CD4-positive, alpha-beta T cell treated with Interleukin-15 for 1 hour (primary cell): Measurements from ENCODE around the gene ARL10.

ENCODE experiments used
- DNase-seq: peaks from one replicate; pipeline ENCODE4 v3.0.0-alpha.2; 2020

ARL10 gene

GRCh38 chr5:176413255-176413565 is 47.9 kb downstream of the ARL10 start:
- DNase-seq, result no peak

- DNase-seq, result no peak
These were observed 48.5 kb downstream of the ARL10 start for GRCh38 chr5:176413709-176414191.

- no peak for DNase-seq
These were observed 49.4 kb downstream of the ARL10 start for GRCh38 chr5:176414704-176415103.

- DNase-seq, result no peak
These were observed 50.1 kb downstream of the ARL10 start for GRCh38 chr5:176415240-176415951.

- DNase-seq, result peak; percentile 91
These were observed 51.0 kb downstream of the ARL10 start, which contains the start of gene CLTB for GRCh38 chr5:176415952-176416924. Gene CLTB, minus strand, starts transcription at chr5:176416539. Its CDS starts 176 bp downstream, at chr5:176416363.

- no peak for DNase-seq
These were observed 51.7 kb downstream of the ARL10 start for GRCh38 chr5:176416965-176417364.

- no peak for DNase-seq
These were observed 53.0 kb downstream of the ARL10 start for GRCh38 chr5:176418251-176418650.

- DNase-seq, result no peak
These were observed 54.8 kb downstream of the ARL10 start for GRCh38 chr5:176420086-176420485.

GRCh38 chr5:176420972-176421544 is 55.8 kb downstream of the ARL10 start:
- no peak for DNase-seq

- no peak for DNase-seq
These were observed 58.9 kb downstream of the ARL10 start for GRCh38 chr5:176424181-176424580.

- no peak for DNase-seq
These were observed 59.9 kb downstream of the ARL10 start for GRCh38 chr5:176425138-176425537.

GRCh38 chr5:176425791-176426190 is 60.5 kb downstream of the ARL10 start:
- DNase-seq, result no peak

- no peak for DNase-seq
These were observed 61.6 kb downstream of the ARL10 start for GRCh38 chr5:176426876-176427275.

GRCh38 chr5:176427971-176428370 is 62.7 kb downstream of the ARL10 start:
- DNase-seq, result no peak

GRCh38 chr5:176429972-176430371 is 64.7 kb downstream of the ARL10 start:
- no peak for DNase-seq
